ENCODE results near the gene DUS1L.

Gene DUS1L

DNA sequence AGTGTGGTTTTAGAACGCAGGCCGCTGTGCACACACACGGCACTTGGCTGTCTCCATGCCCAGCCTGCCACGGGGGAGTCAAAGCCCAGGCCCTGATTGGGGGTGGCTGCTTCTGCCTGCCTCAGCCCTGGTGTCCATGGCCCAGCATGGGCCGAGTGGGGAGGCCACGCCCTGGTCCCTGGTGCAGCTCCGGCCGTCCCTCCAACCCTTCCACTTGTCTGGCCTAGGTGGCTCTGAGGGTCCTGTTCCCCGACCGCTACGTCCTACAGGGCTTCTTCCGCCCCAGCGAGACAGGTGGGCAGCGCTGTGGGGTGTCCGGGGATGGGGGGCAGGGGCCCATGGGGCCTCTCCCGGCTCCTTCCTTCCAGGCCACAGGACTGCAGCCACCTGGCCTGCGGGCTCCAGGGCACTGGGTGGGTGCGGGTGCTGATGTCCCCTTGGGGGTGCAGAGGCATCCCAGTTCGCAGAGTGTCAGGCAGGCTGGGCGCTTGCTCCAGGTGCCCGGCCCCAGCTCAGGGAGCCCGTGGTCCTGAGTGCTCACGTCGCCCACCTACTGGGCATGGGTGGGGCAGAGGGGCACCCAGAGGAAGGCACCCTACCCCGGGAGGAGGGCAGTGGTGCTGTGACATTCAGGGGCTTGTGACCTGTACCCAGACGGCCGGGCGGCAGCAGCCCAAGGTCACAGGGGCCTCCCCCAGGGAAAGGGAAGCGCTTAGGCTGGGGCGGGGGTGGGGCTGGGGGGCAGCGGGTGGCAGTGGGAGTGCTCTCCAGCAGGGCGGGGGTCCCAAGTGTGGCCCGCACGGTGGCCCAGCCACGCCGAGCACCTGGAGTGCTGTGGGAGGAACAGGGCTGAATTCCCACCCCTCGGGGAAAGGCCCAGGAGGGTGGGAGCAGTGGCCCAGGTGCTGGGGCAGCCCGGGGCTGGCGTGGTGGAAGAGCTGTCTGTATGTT lies 54.8 kb downstream of the DUS1L start:
- H3K36me3 ChIP-seq (ENCODE audit: insufficient read depth, low read length), result no peaks in the 10 kb centered on the region; the same call in 1 of the 2 replicates
- no peaks in the 10 kb centered on the region for H3K4me1 ChIP-seq (ENCODE audit: insufficient read depth, low read length, severe bottlenecking)
- no peak overlapping the region for H3K4me3 ChIP-seq (ENCODE audit: low read depth, low read length, poor library complexity, severe bottlenecking)
- no peak overlapping the region for H3K9ac ChIP-seq (ENCODE audit: low read length)
- H3K9me3 ChIP-seq (ENCODE audit: low read length), result no peaks in the 10 kb centered on the region
- TF ChIP-seq, protein P1, sequence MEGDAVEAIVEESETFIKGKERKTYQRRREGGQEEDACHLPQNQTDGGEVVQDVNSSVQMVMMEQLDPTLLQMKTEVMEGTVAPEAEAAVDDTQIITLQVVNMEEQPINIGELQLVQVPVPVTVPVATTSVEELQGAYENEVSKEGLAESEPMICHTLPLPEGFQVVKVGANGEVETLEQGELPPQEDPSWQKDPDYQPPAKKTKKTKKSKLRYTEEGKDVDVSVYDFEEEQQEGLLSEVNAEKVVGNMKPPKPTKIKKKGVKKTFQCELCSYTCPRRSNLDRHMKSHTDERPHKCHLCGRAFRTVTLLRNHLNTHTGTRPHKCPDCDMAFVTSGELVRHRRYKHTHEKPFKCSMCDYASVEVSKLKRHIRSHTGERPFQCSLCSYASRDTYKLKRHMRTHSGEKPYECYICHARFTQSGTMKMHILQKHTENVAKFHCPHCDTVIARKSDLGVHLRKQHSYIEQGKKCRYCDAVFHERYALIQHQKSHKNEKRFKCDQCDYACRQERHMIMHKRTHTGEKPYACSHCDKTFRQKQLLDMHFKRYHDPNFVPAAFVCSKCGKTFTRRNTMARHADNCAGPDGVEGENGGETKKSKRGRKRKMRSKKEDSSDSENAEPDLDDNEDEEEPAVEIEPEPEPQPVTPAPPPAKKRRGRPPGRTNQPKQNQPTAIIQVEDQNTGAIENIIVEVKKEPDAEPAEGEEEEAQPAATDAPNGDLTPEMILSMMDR (IDR thresholded peaks at IDR 0.05; ENCODE audit: low read length), result no peak
- no peak for TF ChIP-seq EZH2 (IDR thresholded peaks at IDR 0.05; ENCODE audit: borderline replicate concordance, low read length)
- H3K4me2 ChIP-seq (ENCODE audit: low read length), result no peak overlapping the region
- H3K9me2 ChIP-seq (ENCODE audit: low read depth, low read length), result no peaks in the 10 kb centered on the region
- no peak overlapping the region for H2AFZ ChIP-seq (ENCODE audit: low read length)
- no peaks in the 10 kb centered on the region for H3K79me2 ChIP-seq (ENCODE audit: insufficient read depth, low read length)
- no peak overlapping the region for H3K27ac ChIP-seq (ENCODE audit: low read depth, low read length, poor library complexity, severe bottlenecking)
- peaks cover 3% of the 10 kb centered on the region; the same call in 1 of the 2 replicates for H3K27me3 ChIP-seq (ENCODE audit: insufficient read depth, low read length)
- H4K20me1 ChIP-seq (ENCODE audit: insufficient read depth, low read length), result no peaks in the 10 kb centered on the region
- H3F3A ChIP-seq (ENCODE audit: insufficient read depth, low read length), result no peaks in the 10 kb centered on the region

DNA sequence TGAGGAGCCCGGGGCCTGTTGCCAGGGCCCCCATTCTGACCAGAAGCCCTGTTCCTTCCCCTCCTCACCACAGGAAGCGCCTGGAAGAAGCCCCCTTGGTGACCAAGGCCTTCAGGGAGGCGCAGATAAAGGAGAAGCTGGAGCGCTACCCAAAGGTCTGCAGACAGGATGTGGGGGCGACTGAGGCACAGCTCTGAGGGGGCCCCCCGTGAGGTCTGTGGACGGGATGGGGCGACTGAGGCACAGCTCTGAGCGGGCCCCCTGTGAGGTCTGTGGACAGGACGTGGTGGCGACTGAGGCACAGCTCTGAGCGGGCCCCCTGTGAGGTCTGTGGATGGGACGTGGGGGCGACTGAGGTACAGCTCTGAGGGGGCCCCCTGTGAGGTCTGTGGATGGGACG lies 56.2 kb downstream of the DUS1L start:
- no peaks in the 10 kb centered on the region for H3F3A ChIP-seq (ENCODE audit: insufficient read depth, low read length)
- H3K27ac ChIP-seq (ENCODE audit: low read depth, low read length, poor library complexity, severe bottlenecking), result no peak overlapping the region
- H4K20me1 ChIP-seq (ENCODE audit: insufficient read depth, low read length), result no peaks in the 10 kb centered on the region
- H3K36me3 ChIP-seq (ENCODE audit: insufficient read depth, low read length), result no peaks in the 10 kb centered on the region; the same call in 1 of the 2 replicates
- TF ChIP-seq, protein P1 (IDR thresholded peaks at IDR 0.05; ENCODE audit: low read length), result no peak
- TF ChIP-seq EZH2 (IDR thresholded peaks at IDR 0.05; ENCODE audit: borderline replicate concordance, low read length), result no peak
- H3K9me3 ChIP-seq (ENCODE audit: low read length), result no peaks in the 10 kb centered on the region
- H3K79me2 ChIP-seq (ENCODE audit: insufficient read depth, low read length), result no peaks in the 10 kb centered on the region
- H3K4me2 ChIP-seq (ENCODE audit: low read length), result no peak overlapping the region
- no peaks in the 10 kb centered on the region; the same call in 1 of the 2 replicates for H3K27me3 ChIP-seq (ENCODE audit: insufficient read depth, low read length)
- H2AFZ ChIP-seq (ENCODE audit: low read length), result no peak overlapping the region
- H3K9me2 ChIP-seq (ENCODE audit: low read depth, low read length), result no peaks in the 10 kb centered on the region
- H3K4me1 ChIP-seq (ENCODE audit: insufficient read depth, low read length, severe bottlenecking), result no peaks in the 10 kb centered on the region
- H3K9ac ChIP-seq (ENCODE audit: low read length), result no peak overlapping the region
- H3K4me3 ChIP-seq (ENCODE audit: low read depth, low read length, poor library complexity, severe bottlenecking), result no peak overlapping the region

DNA sequence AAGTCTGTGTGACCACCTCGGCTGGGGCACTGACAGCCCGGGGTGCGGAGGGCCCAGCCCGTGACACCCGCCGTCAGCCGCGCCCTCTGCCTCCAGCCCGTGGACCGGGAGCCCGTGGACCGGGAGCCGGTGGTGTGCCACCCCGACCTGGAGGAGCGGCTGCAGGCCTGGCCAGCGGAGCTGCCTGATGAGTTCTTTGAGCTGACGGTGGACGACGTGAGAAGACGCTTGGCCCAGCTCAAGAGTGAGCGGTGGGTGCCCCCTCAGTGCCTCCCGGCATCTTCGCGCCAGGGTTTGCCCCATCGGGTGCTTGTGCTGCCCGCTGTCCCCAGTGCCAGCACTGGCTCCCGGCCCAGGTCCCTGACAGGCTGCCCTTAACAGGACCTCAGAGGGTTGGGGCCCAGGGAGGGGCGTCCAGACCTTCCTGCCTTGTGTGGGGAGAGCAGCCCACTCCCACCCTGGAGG lies 56.6 kb downstream of the DUS1L start:
- no peaks in the 10 kb centered on the region for H3K4me1 ChIP-seq (ENCODE audit: insufficient read depth, low read length, severe bottlenecking)
- no peak overlapping the region for H3K4me3 ChIP-seq (ENCODE audit: low read depth, low read length, poor library complexity, severe bottlenecking)
- TF ChIP-seq EZH2 (IDR thresholded peaks at IDR 0.05; ENCODE audit: borderline replicate concordance, low read length), result no peak
- TF ChIP-seq, protein P1 (IDR thresholded peaks at IDR 0.05; ENCODE audit: low read length), result no peak
- no peaks in the 10 kb centered on the region for H3K79me2 ChIP-seq (ENCODE audit: insufficient read depth, low read length)
- H4K20me1 ChIP-seq (ENCODE audit: insufficient read depth, low read length), result no peaks in the 10 kb centered on the region
- H3K9ac ChIP-seq (ENCODE audit: low read length), result no peak overlapping the region
- no peaks in the 10 kb centered on the region for H3F3A ChIP-seq (ENCODE audit: insufficient read depth, low read length)
- H3K27me3 ChIP-seq (ENCODE audit: insufficient read depth, low read length), result no peaks in the 10 kb centered on the region; the same call in 1 of the 2 replicates
- no peaks in the 10 kb centered on the region; the same call in 1 of the 2 replicates for H3K36me3 ChIP-seq (ENCODE audit: insufficient read depth, low read length)
- no peaks in the 10 kb centered on the region for H3K9me3 ChIP-seq (ENCODE audit: low read length)
- H3K27ac ChIP-seq (ENCODE audit: low read depth, low read length, poor library complexity, severe bottlenecking), result no peak overlapping the region
- H2AFZ ChIP-seq (ENCODE audit: low read length), result no peak overlapping the region
- no peaks in the 10 kb centered on the region for H3K9me2 ChIP-seq (ENCODE audit: low read depth, low read length)
- no peak overlapping the region for H3K4me2 ChIP-seq (ENCODE audit: low read length)
